GM19438 (cell line): Measurements from ENCODE around the gene DYSF.

Experiments used
- ATAC-seq: cut with Tn5 transposase; IDR thresholded peaks from one replicate; pipeline ENCODE4 v1.9.1; 2021; ENCODE audit warnings: low read depth; ENCODE audit not compliant: unreplicated experiment

DYSF gene

DNA sequence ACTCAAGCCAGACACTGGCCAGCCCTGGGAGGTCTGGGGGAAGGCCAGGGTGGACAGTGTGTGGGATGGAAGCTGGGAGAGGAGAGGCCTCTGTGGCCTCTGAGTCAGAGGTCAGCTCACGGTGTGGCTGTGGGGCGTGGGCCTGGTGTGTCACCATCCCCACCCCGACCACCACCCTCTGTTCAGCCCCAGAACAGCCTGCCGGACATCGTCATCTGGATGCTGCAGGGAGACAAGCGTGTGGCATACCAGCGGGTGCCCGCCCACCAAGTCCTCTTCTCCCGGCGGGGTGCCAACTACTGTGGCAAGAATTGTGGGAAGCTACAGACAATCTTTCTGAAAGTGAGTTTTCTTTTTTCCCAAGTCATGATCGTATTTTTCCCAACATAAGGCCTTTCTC lies 110.5 kb downstream of the DYSF start:
- ATAC-seq, result no peak

DNA sequence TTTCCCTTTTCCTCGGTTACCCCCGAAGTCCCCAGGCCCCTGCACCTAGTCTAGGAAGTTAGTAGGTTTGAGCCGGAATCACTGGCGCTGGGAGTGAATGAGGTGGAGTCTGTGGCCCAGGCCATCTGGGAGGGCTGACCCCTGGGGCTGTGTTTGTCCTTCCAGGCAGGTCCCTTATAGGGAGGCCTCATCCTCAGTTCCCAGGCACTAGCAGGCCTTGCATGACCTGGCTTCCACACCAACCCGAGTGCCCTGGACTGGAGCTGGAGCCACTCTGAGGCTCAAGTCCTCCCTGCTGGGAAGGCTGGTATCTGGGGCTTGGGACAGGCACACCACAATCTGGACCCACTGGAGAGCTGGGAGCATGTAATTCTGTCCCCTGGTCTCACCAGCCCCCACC lies 111.0 kb downstream of the DYSF start:
- ATAC-seq, result no peak

DNA sequence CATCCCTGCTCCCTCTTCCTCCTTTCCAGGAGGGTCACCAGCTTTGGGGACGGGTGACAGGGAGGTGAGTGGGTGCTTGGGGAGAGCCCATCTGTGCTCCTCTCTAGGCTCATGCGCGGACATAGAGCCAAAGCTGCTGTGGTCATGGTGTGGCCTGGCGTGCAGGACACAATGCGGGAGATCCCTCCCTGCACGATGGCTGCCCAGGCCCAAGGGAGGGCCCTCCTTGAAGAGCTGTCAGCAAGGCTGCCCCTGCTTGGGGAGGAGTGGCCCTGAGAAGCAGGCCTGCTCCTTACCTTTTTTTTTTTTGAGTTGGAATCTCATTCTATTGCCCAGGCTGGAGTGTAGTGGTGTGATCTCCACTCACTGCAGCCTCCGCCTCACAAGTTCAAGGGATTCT lies 111.4 kb downstream of the DYSF start:
- ATAC-seq, result no peak

DNA sequence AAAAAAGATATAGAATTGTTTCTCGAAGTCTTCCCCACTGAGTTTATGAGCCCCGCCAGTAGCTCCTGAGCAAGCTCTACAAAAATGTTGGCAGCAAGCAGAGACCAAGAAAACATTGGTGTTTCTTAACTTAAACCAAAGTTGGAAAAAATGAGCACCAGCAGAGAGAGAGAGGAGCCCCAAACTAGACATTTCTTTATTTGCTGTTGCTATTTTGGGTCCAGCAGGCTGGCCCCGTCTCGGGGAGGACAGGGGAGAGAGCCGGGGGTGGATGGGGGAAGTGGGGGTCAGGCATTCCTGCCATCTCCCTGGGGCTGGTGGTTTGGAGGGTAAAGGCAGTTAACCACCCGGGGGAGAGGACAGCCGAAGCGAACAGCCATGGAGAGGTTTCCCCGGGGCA lies 113.0 kb downstream of the DYSF start:
- no peak for ATAC-seq

DNA sequence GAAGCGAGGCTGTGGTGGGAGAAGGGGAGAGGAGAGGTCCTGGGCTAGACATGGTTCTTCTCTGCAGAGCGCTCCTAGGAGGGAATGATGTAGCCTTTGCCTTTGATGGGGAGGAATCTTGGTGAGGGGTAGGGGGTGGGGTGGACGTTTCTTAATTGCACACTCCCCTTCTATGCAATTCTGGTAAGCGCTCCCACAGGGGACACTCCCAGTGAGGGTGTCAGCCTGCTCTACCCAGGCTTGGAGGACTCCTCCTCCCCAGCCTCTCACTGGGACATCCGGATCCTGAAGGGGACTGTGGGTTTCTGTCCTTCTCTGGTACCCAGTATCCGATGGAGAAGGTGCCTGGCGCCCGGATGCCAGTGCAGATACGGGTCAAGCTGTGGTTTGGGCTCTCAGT lies 114.3 kb downstream of the DYSF start:
- ATAC-seq, result no peak

DNA sequence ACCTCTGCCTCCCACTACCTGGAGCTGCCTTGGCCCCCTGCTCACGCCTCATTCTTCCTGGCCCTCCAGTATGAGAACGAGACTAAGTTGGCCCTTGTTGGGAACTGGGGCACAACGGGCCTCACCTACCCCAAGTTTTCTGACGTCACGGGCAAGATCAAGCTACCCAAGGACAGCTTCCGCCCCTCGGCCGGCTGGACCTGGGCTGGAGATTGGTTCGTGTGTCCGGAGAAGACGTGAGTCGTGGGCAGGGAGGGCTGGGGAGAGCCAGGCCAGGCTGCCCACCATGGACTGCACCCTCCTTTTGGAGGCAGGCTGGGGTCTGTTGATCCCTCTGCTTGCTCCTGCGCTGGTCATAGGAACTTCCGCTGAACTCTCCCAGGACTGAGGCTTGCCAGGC lies 114.7 kb downstream of the DYSF start:
- no peak for ATAC-seq

DNA sequence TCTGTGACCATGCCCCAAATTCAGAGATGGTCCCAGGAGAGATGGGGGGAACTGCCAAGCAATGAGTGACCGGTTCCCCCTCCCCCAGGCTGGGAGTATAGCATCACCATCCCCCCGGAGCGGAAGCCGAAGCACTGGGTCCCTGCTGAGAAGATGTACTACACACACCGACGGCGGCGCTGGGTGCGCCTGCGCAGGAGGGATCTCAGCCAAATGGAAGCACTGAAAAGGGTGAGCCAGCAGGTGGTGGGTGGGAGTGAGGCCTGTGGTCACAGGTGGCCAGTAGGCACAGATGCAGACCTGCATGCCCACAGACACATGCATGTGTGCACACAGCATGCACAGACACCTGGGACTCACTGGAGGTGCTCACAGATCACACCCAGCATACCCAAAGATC lies 117.2 kb downstream of the DYSF start:
- ATAC-seq, result no peak

DNA sequence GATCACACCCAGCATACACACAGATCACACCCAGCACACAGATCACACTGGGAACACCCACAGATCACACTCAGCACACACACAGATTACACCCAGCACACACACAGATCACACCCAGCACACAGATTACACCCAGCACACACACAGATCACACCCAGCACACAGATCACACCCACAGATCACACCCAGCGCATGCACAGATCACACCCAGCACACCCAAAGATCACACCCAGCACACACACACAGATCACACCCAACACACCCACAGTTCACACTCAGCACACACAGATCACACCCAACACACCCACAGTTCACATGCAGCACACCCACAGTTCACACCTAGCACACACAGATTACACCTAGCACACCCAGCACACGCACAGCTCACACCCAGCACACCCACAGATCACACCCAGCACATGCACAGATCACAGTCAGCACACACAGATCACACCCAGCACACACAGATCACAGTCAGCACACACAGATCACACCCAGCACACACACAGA lies 117.6 kb downstream of the DYSF start:
- no peak for ATAC-seq

DNA sequence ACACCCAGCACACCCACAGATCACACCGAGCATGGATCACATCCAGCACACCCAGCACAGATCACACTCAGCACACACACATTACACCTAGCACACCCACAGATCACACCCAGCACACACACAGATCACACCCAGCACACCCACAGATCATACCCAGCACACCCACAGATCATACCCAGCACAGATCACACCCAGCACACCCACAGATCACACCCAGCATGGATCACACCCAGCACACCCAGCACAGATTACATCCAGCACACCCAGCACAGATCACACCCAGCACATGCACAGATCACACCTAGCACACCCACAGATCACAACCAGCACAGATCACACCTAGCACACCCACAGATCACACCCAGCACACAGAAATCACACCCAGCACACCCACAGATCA lies 118.6 kb downstream of the DYSF start:
- no peak for ATAC-seq

DNA sequence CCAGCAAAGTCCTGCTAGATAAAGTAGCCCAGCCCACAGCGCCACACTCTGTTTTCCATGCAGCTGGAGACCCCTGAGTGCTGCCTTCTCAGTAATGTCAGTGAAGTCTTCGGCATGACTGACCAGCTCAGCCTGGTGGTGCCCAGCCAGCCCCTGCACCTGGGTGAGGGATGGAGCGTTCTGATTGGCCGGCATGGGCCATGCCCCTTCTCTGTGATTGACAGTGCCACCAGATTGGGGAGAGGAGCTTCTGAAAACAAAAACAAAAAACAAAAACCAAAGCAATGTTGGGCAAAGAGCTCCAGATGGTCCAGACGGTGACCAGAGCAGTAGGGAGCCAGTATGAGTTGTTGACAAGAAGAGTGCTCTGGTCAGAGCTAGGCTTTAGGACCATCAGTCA lies 122.6 kb downstream of the DYSF start:
- no peak for ATAC-seq

DNA sequence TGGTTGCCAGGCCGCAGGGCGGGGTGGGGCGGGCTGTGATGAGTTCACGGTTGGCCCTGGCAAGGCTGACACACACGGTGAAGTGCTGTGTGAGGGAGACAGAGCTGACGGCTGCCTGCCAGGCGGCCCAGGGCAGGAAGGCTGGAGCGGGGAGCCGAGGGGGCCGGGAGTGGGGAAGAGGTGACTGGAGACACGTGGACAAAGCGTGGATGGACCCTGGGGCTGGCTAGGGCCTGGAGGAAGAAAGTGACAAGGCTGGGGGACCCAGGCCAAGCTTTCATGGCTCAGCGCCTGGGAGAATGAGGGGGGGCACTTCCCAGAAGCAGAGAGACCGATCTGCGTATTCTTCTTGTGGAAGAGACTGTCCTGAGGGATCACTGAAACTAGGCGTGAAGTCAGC lies 123.2 kb downstream of the DYSF start:
- no peak for ATAC-seq

DNA sequence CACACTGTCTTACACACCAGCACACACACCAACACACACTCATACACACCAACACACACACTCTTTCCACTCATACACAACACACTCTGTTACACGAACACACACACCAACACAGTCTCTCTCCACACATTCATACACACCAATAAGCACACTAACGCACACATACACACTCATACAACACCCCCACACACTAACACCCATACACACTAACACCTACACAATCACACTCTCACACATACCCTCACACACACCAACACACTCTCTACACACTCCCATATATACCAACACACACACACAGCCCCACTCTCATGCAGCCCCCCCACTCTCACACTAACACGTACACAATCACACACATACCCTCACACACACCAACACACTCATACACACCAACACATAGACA lies 123.8 kb downstream of the DYSF start:
- no peak for ATAC-seq

DNA sequence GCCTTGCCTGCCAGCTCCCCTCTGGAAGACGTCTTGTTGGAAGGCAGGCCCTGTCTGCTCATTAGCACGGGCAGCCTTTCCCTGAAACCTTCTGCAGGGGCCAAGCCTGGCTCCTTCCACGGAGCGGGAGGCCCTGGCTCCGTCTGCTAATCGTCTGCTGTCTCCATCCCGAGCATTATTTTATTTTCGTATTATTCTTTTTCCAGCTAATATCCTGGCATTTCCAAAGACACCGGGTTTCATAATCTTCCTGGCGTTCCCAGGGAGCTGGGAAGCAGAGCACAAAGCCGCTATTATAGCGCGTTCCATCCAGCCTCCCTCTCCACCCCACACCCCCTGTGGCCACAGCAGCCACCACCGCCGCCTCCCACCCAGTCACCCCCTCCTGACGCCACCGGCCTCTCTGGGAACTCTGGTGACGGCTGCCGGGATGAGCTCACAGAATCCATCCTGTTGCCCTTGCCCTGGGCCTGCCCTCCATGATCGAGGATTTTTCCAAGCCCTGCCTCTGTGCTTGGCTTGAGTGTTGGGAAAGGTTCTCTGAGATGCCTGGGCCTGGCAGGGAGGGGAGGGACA lies 125.5 kb downstream of the DYSF start:
- no peak for ATAC-seq

DNA sequence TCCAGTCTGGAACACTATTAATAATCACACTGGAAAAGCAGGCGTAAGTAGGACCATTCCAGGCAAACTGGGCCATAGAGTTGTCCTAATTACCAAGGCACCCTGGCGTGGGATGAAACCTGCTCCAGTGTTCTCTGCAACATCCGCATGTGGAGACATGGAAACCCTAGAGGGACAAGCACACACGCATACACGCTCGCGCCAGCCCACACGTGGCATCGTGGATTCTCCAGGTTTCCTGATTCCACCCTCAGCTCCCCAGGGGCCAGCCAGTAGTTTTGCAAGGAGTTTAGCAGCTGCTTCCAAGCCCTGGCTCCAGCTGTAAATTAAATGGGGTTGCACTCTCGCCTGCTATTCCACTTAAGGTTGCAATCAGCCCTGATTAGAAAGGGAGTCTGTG lies 127.7 kb downstream of the DYSF start:
- no peak for ATAC-seq

DNA sequence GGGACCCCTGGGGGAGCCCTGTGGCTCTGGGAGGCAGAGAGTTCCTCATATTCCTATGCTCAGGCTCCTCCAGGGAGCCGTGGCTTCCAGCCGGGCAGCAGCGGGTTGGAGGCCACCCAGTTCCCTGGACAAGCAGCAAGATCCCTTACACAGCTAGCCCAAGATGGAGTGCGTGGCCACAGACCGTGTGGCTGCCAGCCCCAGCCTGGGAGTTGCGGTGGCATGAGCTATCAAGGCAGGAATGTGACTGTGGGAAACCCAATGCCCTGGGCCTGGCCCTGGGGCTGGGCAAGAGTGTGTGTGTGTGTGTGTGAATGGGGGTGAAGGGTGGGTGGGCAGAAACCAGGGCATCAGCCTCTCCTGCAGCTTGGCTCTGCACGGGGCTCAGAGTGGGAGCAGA lies 130.5 kb downstream of the DYSF start:
- ATAC-seq, result no peak

DNA sequence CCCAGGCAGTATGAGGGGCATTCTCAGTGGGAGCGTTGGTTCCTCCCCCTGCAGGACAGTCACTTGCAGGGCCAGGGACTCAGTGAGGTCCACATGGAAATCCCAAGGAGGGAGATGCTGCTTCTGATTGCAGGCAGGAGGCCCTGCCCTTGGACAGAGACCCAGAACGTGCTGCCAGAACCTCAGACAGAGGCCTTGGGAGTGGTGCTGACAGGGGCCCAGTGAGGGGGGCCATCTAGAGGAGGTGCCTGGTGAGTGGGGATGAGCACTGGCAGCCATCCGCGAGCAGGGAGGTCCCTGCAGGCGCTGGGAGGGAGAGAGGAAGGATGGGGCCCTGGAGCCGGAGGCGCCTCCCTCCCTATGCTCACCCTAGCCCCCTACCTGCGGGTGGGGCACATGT lies 133.1 kb downstream of the DYSF start:
- ATAC-seq, result no peak

DNA sequence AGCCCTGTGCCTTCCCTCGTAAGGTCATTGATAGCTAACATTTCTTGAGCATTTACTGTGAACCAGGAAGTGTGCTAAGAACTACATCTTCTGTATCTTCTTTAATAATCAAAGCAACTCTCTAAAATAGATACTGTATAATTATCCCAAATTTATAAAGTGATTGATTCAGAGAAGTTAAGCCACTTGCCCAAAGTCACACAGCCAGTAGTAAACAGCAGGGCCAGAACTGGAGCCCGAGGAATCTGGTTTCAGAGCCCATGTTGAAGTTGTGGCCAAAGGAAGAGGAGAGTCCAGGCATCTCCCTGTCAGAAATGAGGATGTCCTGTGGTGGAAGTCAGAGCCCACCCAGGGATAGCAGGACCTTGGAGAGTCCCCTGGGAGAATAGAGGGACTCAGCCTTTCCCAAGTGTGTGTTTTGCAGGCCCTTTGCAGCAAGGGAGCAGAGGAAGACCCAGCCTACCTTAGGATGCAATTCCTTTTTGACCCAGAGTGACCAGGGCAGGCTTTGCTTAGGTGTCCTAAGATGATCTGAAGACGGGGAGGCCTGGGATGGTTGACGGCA lies 134.2 kb downstream of the DYSF start:
- ATAC-seq, result no peak

DNA sequence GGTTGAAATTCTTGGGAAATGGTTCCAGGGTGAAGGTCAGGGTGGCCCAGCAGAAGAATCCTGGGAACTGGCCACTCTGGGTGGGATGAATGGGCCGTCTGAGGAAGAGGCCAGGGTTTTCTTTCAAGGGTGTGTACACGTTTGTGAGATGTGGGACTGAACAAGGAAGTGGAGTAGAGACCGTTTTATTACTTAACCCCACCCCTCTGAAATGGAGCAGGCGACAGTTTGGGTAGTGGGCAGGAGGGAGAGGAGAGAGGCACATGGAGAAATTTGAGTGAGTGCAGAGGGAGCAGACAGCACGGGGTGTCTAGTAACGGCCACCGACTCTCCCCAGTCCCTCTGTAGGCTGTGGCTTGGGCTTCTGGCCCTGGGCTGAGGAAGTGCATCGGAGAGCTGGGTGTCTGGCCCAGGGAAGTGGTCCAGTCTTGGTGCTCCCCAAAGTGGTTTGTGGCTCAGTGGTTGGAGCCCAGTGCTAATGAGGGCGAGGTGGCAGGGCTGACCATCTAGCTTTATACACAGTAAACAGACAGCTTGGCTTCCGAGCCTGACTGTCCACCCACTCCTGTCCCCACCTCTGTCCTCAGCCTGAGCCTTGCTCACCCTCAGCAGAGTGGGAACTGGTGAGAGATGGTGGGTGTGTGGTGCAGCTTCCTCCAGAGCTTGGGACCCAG lies 135.3 kb downstream of the DYSF start:
- no peak for ATAC-seq

DNA sequence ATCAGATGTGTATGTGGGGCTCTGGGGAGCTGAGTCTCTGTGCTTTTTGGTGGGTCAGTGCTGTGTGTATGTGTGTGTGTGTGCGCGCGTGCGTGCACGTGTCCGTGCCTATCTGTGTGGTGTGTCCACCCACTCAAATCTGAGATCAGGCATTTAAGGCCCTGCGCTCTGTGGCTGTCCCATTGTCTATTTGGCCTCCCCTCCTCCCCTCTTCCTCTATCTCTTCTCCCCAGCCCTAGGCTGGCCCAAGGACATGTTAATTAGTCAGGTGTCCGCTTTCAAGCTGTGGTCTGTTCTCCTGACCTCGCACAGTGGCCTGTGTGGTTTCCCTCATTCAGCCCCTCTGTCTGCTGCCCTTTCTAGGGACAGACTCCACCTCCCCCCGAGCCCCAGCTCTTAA lies 136.4 kb downstream of the DYSF start:
- ATAC-seq, result no peak

DNA sequence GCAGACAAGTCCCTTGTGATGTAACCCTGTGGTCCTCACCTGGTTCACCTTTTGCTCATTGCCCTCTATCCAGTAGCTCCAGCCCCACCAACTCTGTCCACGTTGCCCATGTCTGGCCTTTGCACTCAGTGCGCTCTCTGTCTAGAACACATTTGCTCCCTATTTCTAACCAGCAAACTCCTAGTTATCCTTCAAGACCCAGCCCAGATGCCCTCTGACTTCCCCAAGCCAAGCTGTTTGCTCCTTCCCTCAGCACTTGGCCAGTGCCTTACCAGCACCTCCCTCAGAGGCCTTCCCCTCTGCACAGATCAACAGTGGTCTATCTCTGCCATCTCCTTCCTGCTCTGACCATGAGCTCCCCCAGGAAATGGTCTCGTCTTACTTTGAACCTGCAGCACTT lies 137.7 kb downstream of the DYSF start:
- ATAC-seq, result no peak

DNA sequence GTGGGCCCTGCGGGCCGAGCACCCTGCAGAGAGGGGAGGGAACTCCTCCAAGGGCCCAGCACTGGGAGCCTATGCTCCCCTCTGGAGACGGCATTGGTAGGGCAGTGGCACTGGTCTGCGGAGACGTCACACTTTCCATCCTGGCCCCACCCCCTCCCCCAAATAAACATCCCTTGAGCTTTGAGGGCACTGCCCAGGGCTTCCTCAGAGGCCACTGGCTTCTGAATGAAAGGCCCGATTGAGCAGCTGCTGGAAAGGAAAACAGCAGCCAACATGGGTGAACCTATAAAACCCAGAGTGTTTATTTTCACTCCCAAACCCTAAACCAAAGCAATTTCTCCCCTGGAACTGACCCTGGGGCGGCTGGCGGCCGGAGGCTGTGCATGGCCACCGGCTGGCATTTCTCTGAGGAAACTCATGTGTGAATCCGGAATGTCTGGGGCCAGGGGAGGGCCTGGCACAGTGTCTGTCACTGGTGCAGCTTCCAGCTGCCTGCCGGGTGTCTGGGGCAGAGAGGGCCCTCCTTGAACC lies 138.9 kb downstream of the DYSF start:
- ATAC-seq, result no peak

DNA sequence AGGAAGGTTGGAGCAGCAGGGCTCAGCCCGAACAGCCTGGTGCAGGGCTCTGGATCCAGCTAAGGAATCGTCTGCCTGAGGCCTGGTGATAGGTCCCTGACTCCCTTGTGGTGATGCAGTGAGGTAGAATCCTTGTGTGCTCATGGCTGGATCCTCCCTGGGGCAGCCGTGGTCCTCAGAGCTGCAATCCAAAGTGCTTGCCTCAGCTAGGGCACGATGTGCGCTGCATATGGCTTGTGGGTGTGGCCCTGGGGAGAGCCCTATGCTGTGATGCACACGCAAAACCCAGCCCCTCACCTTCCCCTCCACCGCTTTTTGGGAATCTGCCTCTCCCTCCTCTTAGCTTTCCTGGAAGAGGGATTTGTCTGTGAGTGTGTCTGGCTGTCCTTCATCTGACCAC lies 142.2 kb downstream of the DYSF start:
- no peak for ATAC-seq
